ENCODE measurements around the gene SNRNP27. TPM values are rescaled to one million over a fixed set of nuclear protein-coding genes. Genes with fewer than 3 reads are reported as not detected.
A peak's percentile ranks its signal among the peaks of the same experiment; 100 is the strongest.

The SNRNP27 gene
- total and polyA plus RNA-seq, 9 of the 15 experiments (the other 6 are each of a cell fraction or from before 2014, with no cell fraction given), result 29.2 to 102 (median 65.7) TPM

DNA sequence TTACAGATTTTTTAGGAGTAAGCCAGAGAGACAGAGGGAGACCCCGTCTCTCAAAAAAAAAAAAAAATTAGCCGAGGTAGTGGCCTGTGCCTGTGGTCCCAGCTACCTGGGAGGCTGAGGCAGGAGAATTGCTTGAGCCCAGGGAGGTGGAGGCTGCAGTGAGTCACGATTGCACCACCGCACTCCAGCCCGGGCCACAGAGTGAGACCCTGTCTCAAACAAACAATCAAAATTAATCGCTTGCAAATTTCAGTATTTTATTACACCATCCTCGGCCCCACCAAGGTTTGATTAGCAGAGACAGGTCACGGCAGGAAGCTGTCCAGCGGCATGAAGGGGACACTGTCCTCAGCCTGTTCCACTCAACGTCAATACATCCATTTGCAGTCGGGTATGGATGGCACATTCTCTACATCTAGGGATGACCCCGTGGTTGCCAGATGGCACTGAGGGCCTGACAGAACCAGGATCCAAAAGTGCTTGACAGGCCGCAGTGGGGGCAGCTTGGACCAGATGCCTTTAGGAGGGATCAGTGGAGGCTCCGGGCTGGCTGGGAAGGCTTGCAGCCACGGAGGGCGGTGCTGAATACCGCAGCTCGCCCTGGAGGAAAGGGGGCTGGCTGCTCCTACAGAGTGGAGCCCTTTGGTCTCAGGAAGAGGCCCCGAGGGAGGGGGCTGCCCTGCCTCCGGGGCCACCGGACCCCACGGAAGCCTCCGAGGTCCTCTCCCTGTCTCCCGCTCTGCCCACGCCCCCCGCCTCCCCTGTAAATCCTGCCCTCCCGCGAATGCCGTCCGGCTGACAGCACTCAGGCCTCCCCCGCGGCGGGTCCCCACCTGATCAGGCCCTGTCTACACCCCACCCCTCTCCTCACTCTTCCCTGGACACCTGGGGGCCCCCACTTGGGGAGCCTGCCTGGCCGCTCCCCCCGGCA is 54.5 kb downstream of the SNRNP27 start:
- intact Hi-C loops (cut with micrococcal nuclease) (no loop called here), in situ Hi-C loops (cut with MboI) (no loop called here)
- H3K79me2 ChIP-seq (ENCODE audit: control insufficient read depth, insufficient read depth, low read length), result no peaks in the 10 kb centered on the region
- no peaks in the 10 kb centered on the region for H4K20me1 ChIP-seq (replicated peaks; ENCODE audit: control insufficient read depth, insufficient read depth, low read length)
- 80% methylated on average over 23 of the region's 35 CpGs for WGBS (ENCODE audit: insufficient coverage, low coverage, missing lambda C conversion rate)
- H3K9me1 ChIP-seq (ENCODE audit: control insufficient read depth, insufficient read depth, low read length), result no peaks in the 10 kb centered on the region
- ChIA-PET CTCF (ENCODE audit: low intra/inter-chr PET ratio) (interaction anchor here (0.5 kb wide), 1 partner anchor 15 kb away, joined by 5 read pairs; no protein-coding TSS in a partner anchor), POLR2A (interaction anchor here (1.1 to 1.4 kb wide), 2 partner anchors 14 to 138 kb away, joined by 3 read pairs; no protein-coding TSS in a partner anchor)
- H3K4me3 ChIP-seq, result no peak overlapping the region
- H3K27me3 ChIP-seq (ENCODE audit: control insufficient read depth in 2 of 2, insufficient read depth in 2 of 2, low read length in 2 of 2), result no peaks in the 10 kb centered on the region
- peaks cover 6% of the 10 kb centered on the region; the same call in 2 of the 3 replicates for H3K36me3 ChIP-seq (ENCODE audit: control insufficient read depth, insufficient read depth, low read length)
- H3K9ac ChIP-seq (ENCODE audit: insufficient read depth in 1 of 2, low read depth in 2 of 2, low read length in 2 of 2), result peak overlapping the region in 1 of 2 experiments; percentile 54; a peak in 2 of 4 replicates
- peak; percentile 5; the same call in 2 of the 3 replicates for ATAC-seq
- H2AFZ ChIP-seq (ENCODE audit: low read depth, low read length), result peak overlapping the region; percentile 42; the same call in 1 of the 2 replicates
- no TSS peak for BruUV-seq (replicated peaks)
- FAIRE-seq, result no peak
- TF ChIP-seq, protein P1, sequence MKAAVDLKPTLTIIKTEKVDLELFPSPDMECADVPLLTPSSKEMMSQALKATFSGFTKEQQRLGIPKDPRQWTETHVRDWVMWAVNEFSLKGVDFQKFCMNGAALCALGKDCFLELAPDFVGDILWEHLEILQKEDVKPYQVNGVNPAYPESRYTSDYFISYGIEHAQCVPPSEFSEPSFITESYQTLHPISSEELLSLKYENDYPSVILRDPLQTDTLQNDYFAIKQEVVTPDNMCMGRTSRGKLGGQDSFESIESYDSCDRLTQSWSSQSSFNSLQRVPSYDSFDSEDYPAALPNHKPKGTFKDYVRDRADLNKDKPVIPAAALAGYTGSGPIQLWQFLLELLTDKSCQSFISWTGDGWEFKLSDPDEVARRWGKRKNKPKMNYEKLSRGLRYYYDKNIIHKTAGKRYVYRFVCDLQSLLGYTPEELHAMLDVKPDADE (conservative IDR thresholded peaks at IDR 0.05; ENCODE audit: control insufficient read depth, low read depth, low read length), result 0 out of 2 replicates have a peak, but pooled peaks have one; percentile 22
- TF ChIP-seq, protein P2, sequence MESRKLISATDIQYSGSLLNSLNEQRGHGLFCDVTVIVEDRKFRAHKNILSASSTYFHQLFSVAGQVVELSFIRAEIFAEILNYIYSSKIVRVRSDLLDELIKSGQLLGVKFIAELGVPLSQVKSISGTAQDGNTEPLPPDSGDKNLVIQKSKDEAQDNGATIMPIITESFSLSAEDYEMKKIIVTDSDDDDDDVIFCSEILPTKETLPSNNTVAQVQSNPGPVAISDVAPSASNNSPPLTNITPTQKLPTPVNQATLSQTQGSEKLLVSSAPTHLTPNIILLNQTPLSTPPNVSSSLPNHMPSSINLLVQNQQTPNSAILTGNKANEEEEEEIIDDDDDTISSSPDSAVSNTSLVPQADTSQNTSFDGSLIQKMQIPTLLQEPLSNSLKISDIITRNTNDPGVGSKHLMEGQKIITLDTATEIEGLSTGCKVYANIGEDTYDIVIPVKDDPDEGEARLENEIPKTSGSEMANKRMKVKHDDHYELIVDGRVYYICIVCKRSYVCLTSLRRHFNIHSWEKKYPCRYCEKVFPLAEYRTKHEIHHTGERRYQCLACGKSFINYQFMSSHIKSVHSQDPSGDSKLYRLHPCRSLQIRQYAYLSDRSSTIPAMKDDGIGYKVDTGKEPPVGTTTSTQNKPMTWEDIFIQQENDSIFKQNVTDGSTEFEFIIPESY (CRISPR knock-in tag; IDR thresholded peaks at IDR 0.05), result peak; percentile 34; the same call in 1 of the 2 replicates
- TF ChIP-seq RBM25 (IDR thresholded peaks at IDR 0.05; ENCODE audit: low read depth, low read length, severe bottlenecking), result no peak
- no peak for TF ChIP-seq TSC22D4 (tag; IDR thresholded peaks at IDR 0.05)
- no peak for TF ChIP-seq LCOR (CRISPR knock-in tag; IDR thresholded peaks at IDR 0.05)
- TF ChIP-seq SAP30 (IDR thresholded peaks at IDR 0.05; ENCODE audit: borderline replicate concordance, insufficient read depth, low read depth, low read length, poor library complexity, severe bottlenecking), result no peak
- peak; percentile 24; the same call in 1 of the 2 replicates for TF ChIP-seq ZBTB7A (IDR thresholded peaks at IDR 0.05; ENCODE audit: borderline replicate concordance, control insufficient read depth, low read depth, low read length)
- TF ChIP-seq, protein P3, sequence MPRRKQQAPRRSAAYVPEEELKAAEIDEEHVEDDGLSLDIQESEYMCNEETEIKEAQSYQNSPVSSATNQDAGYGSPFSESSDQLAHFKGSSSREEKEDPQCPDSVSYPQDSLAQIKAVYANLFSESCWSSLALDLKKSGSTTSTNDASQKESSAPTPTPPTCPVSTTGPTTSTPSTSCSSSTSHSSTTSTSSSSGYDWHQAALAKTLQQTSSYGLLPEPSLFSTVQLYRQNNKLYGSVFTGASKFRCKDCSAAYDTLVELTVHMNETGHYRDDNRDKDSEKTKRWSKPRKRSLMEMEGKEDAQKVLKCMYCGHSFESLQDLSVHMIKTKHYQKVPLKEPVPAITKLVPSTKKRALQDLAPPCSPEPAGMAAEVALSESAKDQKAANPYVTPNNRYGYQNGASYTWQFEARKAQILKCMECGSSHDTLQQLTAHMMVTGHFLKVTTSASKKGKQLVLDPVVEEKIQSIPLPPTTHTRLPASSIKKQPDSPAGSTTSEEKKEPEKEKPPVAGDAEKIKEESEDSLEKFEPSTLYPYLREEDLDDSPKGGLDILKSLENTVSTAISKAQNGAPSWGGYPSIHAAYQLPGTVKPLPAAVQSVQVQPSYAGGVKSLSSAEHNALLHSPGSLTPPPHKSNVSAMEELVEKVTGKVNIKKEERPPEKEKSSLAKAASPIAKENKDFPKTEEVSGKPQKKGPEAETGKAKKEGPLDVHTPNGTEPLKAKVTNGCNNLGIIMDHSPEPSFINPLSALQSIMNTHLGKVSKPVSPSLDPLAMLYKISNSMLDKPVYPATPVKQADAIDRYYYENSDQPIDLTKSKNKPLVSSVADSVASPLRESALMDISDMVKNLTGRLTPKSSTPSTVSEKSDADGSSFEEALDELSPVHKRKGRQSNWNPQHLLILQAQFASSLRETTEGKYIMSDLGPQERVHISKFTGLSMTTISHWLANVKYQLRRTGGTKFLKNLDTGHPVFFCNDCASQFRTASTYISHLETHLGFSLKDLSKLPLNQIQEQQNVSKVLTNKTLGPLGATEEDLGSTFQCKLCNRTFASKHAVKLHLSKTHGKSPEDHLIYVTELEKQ (CRISPR knock-in tag; IDR thresholded peaks at IDR 0.05), result no peak
- H3K4me1 ChIP-seq (replicated peaks in 1 of 2; ENCODE audit: control insufficient read depth in 2 of 2, insufficient read depth in 2 of 2, low read length in 2 of 2), result peaks cover 21 to 44% of the 10 kb centered on the region in 2 experiments
- H3K4me2 ChIP-seq (ENCODE audit: insufficient read depth, low read length), result no peak overlapping the region
- H3K27ac ChIP-seq (ENCODE audit: extremely low read depth, low read depth, low read length), result no peak overlapping the region
- H3K9me3 ChIP-seq (replicated peaks; ENCODE audit: control insufficient read depth, insufficient read depth, low read depth, low read length), result no peaks in the 10 kb centered on the region
- peak in 2 of 4 experiments; percentile 41 to 42 for DNase-seq (ENCODE audit: extremely low read depth in 1 of 4, low spot score in 3 of 4)
